A549 treated with ZK216348 at 1 μM for 4 hours (cell line): Measurements from ENCODE around the gene COL27A1. TPM values are rescaled to one million over a fixed set of nuclear protein-coding genes. Genes with fewer than 3 reads are reported as not detected.

ENCODE experiments used
- total RNA-seq: library from RNA; stranded (reverse); fragments of 200-300 nt; extraction: Qiagen RNA extraction; gene quantifications from 5 replicates; pipeline ENCODE4 v1.2.3, GENCODE V29; 2022; ENCODE audit warnings: low read depth

Gene COL27A1
- 7.0 to 15.1 TPM (median 12.0 TPM) in 5 replicates for total RNA-seq

GRCh38 chr9:114155263-114155994 lies at the start of gene COL27A1:
Gene COL27A1 (plus strand): TSS chr9:114155537. CDS start chr9:114155951, 414 bp downstream.

GRCh38 chr9:114322831-114323531 lies 167.6 kb downstream of the COL27A1 start, which contains the start of gene ORM1:
Gene ORM1 (plus strand): TSS chr9:114323098. CDS start chr9:114323134, 36 bp downstream.

GRCh38 chr9:114329625-114330022 lies 174.3 kb downstream of the COL27A1 start, which contains the start of gene ORM2:
Gene ORM2 (plus strand): TSS chr9:114329869. CDS start chr9:114329905, 36 bp downstream.

Other genes starting within 250 kb of the COL27A1 start
- gene AMBP, start 77.2 kb upstream of the COL27A1 start, total RNA-seq, result 6.1 to 9.0 TPM (median 6.5 TPM) in 5 replicates
- 0.97 to 2.3 TPM (median 1.6 TPM) in 5 replicates for gene KIF12, start 56.2 kb upstream of the COL27A1 start, total RNA-seq
- not detected in 5 replicates for gene ORM1, start 167.6 kb downstream of the COL27A1 start, total RNA-seq
- gene ORM2, start 174.3 kb downstream of the COL27A1 start, total RNA-seq, result not detected in 5 replicates
- 3.9 to 4.4 TPM (median 4.2 TPM) in 5 replicates for gene AKNA, start 232.4 kb downstream of the COL27A1 start, total RNA-seq